HEK293 (cell line): Measurements from ENCODE around the gene NPTX1.

ENCODE experiments used
- BCL11B ChIP-seq: fragments of 450-650 bp; formaldehyde crosslinking; IDR thresholded peaks from 2 replicates; pipeline ENCODE4 v1.5.1; 2016; ENCODE audit warnings: low read depth, missing biosample characterization, missing genetic modification characterization
- HOXC10 ChIP-seq: sonication (generic); formaldehyde crosslinking; IDR thresholded peaks from 2 replicates; pipeline ENCODE4 v1.8.1; 2023; ENCODE audit warnings: mild to moderate bottlenecking, missing genetic modification reagents
- IKZF3 ChIP-seq: fragments of 450-650 bp; IDR thresholded peaks from 2 replicates; pipeline ENCODE4 v1.5.0; 2018; ENCODE audit warnings: missing biosample characterization, mild to moderate bottlenecking, missing genetic modification characterization, moderate library complexity
- SCRT1 ChIP-seq: fragments of 450-650 bp; formaldehyde crosslinking; IDR thresholded peaks from 2 replicates; pipeline ENCODE4 v1.5.1; 2016; ENCODE audit warnings: missing biosample characterization, missing genetic modification characterization, borderline replicate concordance
- SCRT2 ChIP-seq: fragments of 450-650 bp; formaldehyde crosslinking; IDR thresholded peaks from 2 replicates; pipeline ENCODE4 v1.5.1; 2016; ENCODE audit warnings: missing biosample characterization, missing genetic modification characterization
- ZBTB1 ChIP-seq: fragments of 450-650 bp; formaldehyde crosslinking; IDR thresholded peaks from 2 replicates; pipeline ENCODE4 v1.5.1; 2016; ENCODE audit warnings: missing biosample characterization, missing genetic modification characterization
- ZEB2 ChIP-seq: fragments of 450-650 bp; formaldehyde crosslinking; IDR thresholded peaks from 2 replicates; pipeline ENCODE4 v1.5.1; 2016; ENCODE audit warnings: missing biosample characterization, missing genetic modification characterization
- ZNF140 ChIP-seq: fragments of 450-650 bp; formaldehyde crosslinking; IDR thresholded peaks from 2 replicates; pipeline ENCODE4 v1.5.1; 2016; ENCODE audit warnings: missing biosample characterization, missing genetic modification characterization
- ZNF155 ChIP-seq: fragments of 450-650 bp; formaldehyde crosslinking; IDR thresholded peaks from 2 replicates; pipeline ENCODE4 v1.5.1; 2016; ENCODE audit warnings: missing biosample characterization, missing genetic modification characterization
- ZNF169 ChIP-seq: fragments of 450-650 bp; formaldehyde crosslinking; IDR thresholded peaks from 2 replicates; pipeline ENCODE4 v1.5.1; 2016; ENCODE audit warnings: missing biosample characterization, missing genetic modification characterization
- ZNF24 ChIP-seq: fragments of 450-650 bp; formaldehyde crosslinking; IDR thresholded peaks from 2 replicates; pipeline ENCODE4 v1.5.1; 2016; ENCODE audit warnings: missing biosample characterization, missing genetic modification characterization
- ZNF274 ChIP-seq, 2 experiments: fragments of 200-500 bp in 1 of 2; fragments of 450-650 bp in 1 of 2; sonication (Bioruptor generic) in 1 of 2; formaldehyde crosslinking in 1 of 2; IDR thresholded peaks; 2 replicates each; pipeline versions ENCODE4 v1.5.1 to v1.6.1; 2014 to 2016; ENCODE audit warnings: borderline replicate concordance in 1 of 2, inconsistent platforms in 1 of 2, low read length in 1 of 2, missing biosample characterization in 1 of 2, missing genetic modification characterization in 1 of 2
- ZNF311 ChIP-seq: fragments of 450-650 bp; formaldehyde crosslinking; IDR thresholded peaks from 2 replicates; pipeline ENCODE4 v1.5.1; 2017; ENCODE audit warnings: missing biosample characterization, missing genetic modification characterization, borderline replicate concordance
- ZNF341 ChIP-seq: fragments of 450-650 bp; formaldehyde crosslinking; IDR thresholded peaks from 2 replicates; pipeline ENCODE4; 2016; ENCODE audit warnings: low read depth, missing biosample characterization, missing genetic modification characterization
- ZNF394 ChIP-seq: fragments of 450-650 bp; formaldehyde crosslinking; IDR thresholded peaks from 2 replicates; pipeline ENCODE4 v1.5.1; 2016; ENCODE audit warnings: missing biosample characterization, missing genetic modification characterization, mild to moderate bottlenecking, moderate library complexity, borderline replicate concordance
- ZNF404 ChIP-seq: fragments of 450-650 bp; formaldehyde crosslinking; IDR thresholded peaks from 2 replicates; pipeline ENCODE4 v1.5.1; 2017; ENCODE audit warnings: missing biosample characterization, missing genetic modification characterization
- ZNF501 ChIP-seq: fragments of 450-650 bp; formaldehyde crosslinking; IDR thresholded peaks from 2 replicates; pipeline ENCODE4 v1.5.1; 2016; ENCODE audit warnings: missing biosample characterization, missing genetic modification characterization
- ZNF571 ChIP-seq: fragments of 450-650 bp; formaldehyde crosslinking; IDR thresholded peaks from 2 replicates; pipeline ENCODE4 v1.5.0; 2017; ENCODE audit warnings: missing biosample characterization, missing genetic modification characterization
- ZNF621 ChIP-seq: fragments of 450-650 bp; formaldehyde crosslinking; IDR thresholded peaks from 2 replicates; pipeline ENCODE4 v1.5.1; 2017; ENCODE audit warnings: missing biosample characterization, missing genetic modification characterization
- TF ChIP-seq, protein P1 (sequence below): fragments of 450-650 bp; formaldehyde crosslinking; IDR thresholded peaks from 2 replicates; pipeline ENCODE4 v1.5.1; 2016; ENCODE audit warnings: missing biosample characterization, missing genetic modification characterization
- TF ChIP-seq, protein P2 (sequence below): fragments of 450-650 bp; formaldehyde crosslinking; IDR thresholded peaks from 2 replicates; pipeline ENCODE4 v1.5.1; 2016; ENCODE audit warnings: missing biosample characterization, missing genetic modification characterization
- TF ChIP-seq, protein P3 (sequence below): fragments of 450-650 bp; formaldehyde crosslinking; IDR thresholded peaks from 2 replicates; pipeline ENCODE4 v1.5.1; 2016; ENCODE audit warnings: missing biosample characterization, missing genetic modification characterization, low read depth
- TF ChIP-seq, protein P4 (sequence below): fragments of 450-650 bp; formaldehyde crosslinking; IDR thresholded peaks from 2 replicates; pipeline ENCODE4 v1.5.1; 2016; ENCODE audit warnings: missing biosample characterization, missing genetic modification characterization
- TF ChIP-seq, protein P5 (sequence below): fragments of 450-650 bp; formaldehyde crosslinking; IDR thresholded peaks from 2 replicates; pipeline ENCODE4 v1.5.1; 2016; ENCODE audit warnings: missing biosample characterization, missing genetic modification characterization
- TF ChIP-seq, protein P6 (sequence below): fragments of 450-650 bp; formaldehyde crosslinking; IDR thresholded peaks from 2 replicates; pipeline ENCODE4 v1.5.1; 2016; ENCODE audit warnings: missing biosample characterization, missing genetic modification characterization
- TF ChIP-seq, protein P7 (sequence below): fragments of 450-650 bp; formaldehyde crosslinking; IDR thresholded peaks from 2 replicates; pipeline ENCODE4 v1.5.1; 2016; ENCODE audit warnings: missing biosample characterization, missing genetic modification characterization

NPTX1 gene

DNA sequence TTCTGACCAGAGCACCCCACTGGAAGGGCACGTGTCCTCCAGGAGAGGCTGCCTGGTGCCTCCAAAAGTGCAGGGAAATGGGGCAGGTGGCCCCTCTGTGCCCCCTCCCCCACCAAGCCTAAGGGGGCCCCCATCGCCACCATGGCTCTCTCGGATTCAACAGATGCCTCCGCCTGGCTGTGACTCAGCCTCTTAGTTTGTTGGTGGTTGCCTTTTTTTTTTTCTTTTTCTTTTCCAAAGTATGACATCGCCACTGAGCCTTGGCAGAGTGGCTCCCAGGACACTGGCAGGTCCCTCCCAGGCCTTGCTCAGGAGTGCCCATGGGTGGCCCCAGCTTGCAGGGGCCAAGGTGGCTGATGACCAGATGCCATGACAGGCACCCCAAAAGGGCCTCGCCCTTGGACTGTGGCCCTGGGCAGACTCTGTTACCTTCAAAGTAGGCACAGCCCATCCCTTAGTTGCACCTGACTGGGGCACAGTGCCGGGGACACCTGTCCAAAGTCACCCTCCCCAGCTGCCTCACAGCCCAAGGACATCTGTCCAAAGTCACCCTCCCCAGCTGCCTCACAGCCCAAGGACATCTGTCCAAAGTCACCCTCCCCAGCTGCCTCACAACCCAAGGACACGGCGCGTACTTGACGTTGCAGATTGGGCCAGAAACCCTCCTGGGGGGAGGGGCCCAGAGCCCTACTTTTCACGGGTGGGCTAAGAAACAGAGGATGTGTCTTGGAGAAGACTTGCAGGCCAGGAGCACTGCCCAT lies 29.6 kb downstream of the NPTX1 start (continued):
- TF ChIP-seq, protein P1, sequence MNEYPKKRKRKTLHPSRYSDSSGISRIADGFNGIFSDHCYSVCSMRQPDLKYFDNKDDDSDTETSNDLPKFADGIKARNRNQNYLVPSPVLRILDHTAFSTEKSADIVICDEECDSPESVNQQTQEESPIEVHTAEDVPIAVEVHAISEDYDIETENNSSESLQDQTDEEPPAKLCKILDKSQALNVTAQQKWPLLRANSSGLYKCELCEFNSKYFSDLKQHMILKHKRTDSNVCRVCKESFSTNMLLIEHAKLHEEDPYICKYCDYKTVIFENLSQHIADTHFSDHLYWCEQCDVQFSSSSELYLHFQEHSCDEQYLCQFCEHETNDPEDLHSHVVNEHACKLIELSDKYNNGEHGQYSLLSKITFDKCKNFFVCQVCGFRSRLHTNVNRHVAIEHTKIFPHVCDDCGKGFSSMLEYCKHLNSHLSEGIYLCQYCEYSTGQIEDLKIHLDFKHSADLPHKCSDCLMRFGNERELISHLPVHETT (tag by site-specific recombination): no peak
- TF ChIP-seq ZNF140 (tag by site-specific recombination): no peak
- TF ChIP-seq, protein P2, sequence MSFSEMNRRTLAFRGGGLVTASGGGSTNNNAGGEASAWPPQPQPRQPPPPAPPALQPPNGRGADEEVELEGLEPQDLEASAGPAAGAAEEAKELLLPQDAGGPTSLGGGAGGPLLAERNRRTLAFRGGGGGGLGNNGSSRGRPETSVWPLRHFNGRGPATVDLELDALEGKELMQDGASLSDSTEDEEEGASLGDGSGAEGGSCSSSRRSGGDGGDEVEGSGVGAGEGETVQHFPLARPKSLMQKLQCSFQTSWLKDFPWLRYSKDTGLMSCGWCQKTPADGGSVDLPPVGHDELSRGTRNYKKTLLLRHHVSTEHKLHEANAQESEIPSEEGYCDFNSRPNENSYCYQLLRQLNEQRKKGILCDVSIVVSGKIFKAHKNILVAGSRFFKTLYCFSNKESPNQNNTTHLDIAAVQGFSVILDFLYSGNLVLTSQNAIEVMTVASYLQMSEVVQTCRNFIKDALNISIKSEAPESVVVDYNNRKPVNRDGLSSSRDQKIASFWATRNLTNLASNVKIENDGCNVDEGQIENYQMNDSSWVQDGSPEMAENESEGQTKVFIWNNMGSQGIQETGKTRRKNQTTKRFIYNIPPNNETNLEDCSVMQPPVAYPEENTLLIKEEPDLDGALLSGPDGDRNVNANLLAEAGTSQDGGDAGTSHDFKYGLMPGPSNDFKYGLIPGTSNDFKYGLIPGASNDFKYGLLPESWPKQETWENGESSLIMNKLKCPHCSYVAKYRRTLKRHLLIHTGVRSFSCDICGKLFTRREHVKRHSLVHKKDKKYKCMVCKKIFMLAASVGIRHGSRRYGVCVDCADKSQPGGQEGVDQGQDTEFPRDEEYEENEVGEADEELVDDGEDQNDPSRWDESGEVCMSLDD (tag by site-specific recombination): 0 out of 2 replicates have a peak, but pooled peaks have one; percentile 3
- no peak for TF ChIP-seq IKZF3 (tag by site-specific recombination)
- TF ChIP-seq, protein P3, sequence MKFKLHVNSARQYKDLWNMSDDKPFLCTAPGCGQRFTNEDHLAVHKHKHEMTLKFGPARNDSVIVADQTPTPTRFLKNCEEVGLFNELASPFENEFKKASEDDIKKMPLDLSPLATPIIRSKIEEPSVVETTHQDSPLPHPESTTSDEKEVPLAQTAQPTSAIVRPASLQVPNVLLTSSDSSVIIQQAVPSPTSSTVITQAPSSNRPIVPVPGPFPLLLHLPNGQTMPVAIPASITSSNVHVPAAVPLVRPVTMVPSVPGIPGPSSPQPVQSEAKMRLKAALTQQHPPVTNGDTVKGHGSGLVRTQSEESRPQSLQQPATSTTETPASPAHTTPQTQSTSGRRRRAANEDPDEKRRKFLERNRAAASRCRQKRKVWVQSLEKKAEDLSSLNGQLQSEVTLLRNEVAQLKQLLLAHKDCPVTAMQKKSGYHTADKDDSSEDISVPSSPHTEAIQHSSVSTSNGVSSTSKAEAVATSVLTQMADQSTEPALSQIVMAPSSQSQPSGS (tag by site-specific recombination): peak; percentile 77
- no peak for TF ChIP-seq ZNF501 (tag by site-specific recombination)
- no peak for TF ChIP-seq ZNF169 (tag by site-specific recombination)
- no peak for TF ChIP-seq ZNF394
- TF ChIP-seq ZNF155: no peak
- TF ChIP-seq, protein P4, sequence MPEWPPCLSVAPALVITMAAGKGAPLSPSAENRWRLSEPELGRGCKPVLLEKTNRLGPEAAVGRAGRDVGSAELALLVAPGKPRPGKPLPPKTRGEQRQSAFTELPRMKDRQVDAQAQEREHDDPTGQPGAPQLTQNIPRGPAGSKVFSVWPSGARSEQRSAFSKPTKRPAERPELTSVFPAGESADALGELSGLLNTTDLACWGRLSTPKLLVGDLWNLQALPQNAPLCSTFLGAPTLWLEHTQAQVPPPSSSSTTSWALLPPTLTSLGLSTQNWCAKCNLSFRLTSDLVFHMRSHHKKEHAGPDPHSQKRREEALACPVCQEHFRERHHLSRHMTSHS (tag by site-specific recombination): no peak
- TF ChIP-seq, protein P5, sequence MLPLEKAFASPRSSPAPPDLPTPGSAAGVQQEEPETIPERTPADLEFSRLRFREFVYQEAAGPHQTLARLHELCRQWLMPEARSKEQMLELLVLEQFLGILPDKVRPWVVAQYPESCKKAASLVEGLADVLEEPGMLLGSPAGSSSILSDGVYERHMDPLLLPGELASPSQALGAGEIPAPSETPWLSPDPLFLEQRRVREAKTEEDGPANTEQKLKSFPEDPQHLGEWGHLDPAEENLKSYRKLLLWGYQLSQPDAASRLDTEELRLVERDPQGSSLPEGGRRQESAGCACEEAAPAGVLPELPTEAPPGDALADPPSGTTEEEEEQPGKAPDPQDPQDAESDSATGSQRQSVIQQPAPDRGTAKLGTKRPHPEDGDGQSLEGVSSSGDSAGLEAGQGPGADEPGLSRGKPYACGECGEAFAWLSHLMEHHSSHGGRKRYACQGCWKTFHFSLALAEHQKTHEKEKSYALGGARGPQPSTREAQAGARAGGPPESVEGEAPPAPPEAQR (tag by site-specific recombination): no peak
- no peak for TF ChIP-seq ZNF274 (IDR thresholded peaks at IDR 0.05; ENCODE audit: low read length)
- no peak for TF ChIP-seq ZNF274 (tag by site-specific recombination; IDR thresholded peaks at IDR 0.05; ENCODE audit: borderline replicate concordance)
- TF ChIP-seq ZEB2: no peak
- TF ChIP-seq ZNF24: no peak
- TF ChIP-seq SCRT1: peak; percentile 45; the same call in 1 of the 2 replicates
- no peak for TF ChIP-seq HOXC10 (CRISPR knock-in tag)
- TF ChIP-seq ZNF571 (tag by site-specific recombination): no peak
- no peak for TF ChIP-seq ZNF311 (tag by site-specific recombination)
- TF ChIP-seq ZBTB1: no peak
- no peak for TF ChIP-seq ZNF621
- peak; percentile 95 for TF ChIP-seq SCRT2
- TF ChIP-seq, protein P6, sequence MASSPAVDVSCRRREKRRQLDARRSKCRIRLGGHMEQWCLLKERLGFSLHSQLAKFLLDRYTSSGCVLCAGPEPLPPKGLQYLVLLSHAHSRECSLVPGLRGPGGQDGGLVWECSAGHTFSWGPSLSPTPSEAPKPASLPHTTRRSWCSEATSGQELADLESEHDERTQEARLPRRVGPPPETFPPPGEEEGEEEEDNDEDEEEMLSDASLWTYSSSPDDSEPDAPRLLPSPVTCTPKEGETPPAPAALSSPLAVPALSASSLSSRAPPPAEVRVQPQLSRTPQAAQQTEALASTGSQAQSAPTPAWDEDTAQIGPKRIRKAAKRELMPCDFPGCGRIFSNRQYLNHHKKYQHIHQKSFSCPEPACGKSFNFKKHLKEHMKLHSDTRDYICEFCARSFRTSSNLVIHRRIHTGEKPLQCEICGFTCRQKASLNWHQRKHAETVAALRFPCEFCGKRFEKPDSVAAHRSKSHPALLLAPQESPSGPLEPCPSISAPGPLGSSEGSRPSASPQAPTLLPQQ (tag by site-specific recombination): no peak
- TF ChIP-seq, protein P7, sequence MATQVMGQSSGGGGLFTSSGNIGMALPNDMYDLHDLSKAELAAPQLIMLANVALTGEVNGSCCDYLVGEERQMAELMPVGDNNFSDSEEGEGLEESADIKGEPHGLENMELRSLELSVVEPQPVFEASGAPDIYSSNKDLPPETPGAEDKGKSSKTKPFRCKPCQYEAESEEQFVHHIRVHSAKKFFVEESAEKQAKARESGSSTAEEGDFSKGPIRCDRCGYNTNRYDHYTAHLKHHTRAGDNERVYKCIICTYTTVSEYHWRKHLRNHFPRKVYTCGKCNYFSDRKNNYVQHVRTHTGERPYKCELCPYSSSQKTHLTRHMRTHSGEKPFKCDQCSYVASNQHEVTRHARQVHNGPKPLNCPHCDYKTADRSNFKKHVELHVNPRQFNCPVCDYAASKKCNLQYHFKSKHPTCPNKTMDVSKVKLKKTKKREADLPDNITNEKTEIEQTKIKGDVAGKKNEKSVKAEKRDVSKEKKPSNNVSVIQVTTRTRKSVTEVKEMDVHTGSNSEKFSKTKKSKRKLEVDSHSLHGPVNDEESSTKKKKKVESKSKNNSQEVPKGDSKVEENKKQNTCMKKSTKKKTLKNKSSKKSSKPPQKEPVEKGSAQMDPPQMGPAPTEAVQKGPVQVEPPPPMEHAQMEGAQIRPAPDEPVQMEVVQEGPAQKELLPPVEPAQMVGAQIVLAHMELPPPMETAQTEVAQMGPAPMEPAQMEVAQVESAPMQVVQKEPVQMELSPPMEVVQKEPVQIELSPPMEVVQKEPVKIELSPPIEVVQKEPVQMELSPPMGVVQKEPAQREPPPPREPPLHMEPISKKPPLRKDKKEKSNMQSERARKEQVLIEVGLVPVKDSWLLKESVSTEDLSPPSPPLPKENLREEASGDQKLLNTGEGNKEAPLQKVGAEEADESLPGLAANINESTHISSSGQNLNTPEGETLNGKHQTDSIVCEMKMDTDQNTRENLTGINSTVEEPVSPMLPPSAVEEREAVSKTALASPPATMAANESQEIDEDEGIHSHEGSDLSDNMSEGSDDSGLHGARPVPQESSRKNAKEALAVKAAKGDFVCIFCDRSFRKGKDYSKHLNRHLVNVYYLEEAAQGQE: no peak
- no peak for TF ChIP-seq BCL11B (tag by site-specific recombination)
- no peak for TF ChIP-seq ZNF404 (tag by site-specific recombination)
- TF ChIP-seq ZNF341 (tag by site-specific recombination): no peak
